Activated CD8-positive, alpha-beta memory T cell treated with anti-CD3 and anti-CD28 coated beads, Interleukin-2, amount 10 ng/mL, durations not matched to agents 7 days and 5 days (primary cell): Measurements from ENCODE around the gene SIVA1. TPM values are rescaled to one million over a fixed set of nuclear protein-coding genes. Genes with fewer than 3 reads are reported as not detected.

Experiments used
- ATAC-seq: fragments of 150-1000 bp; cut with Tn5 transposase; one replicate; pipeline ENCODE4 v1.10.0; 2021; ENCODE audit warnings: moderate library complexity
- CTCF ChIA-PET: fragments of 350-600 bp; sonication (Branson Sonifier 250); formaldehyde crosslinking; loops from one replicate; lab custom pipeline; 2021; ENCODE audit warnings: antibody characterized with exemption; lab: Charles Lee
- DNase-seq: peaks from one replicate; pipeline ENCODE4 v3.0.0-alpha.2; 2020
- H3K27ac Mint-ChIP-seq: one replicate; pipeline ENCODE4 v1.8.0; 2021; ENCODE audit warnings: mild to moderate bottlenecking, mixed read lengths
- H3K27me3 Mint-ChIP-seq: one replicate; pipeline ENCODE4 v1.8.0; 2021; ENCODE audit warnings: mixed read lengths
- H3K36me3 Mint-ChIP-seq: one replicate; pipeline ENCODE4 v1.8.0; 2021; ENCODE audit warnings: mild to moderate bottlenecking, mixed read lengths
- H3K4me1 Mint-ChIP-seq: one replicate; pipeline ENCODE4 v1.8.0; 2021; ENCODE audit warnings: mixed read lengths
- H3K4me3 Mint-ChIP-seq: one replicate; pipeline ENCODE4 v1.8.0; 2021; ENCODE audit warnings: mild to moderate bottlenecking, moderate library complexity, mixed read lengths
- H3K9me3 Mint-ChIP-seq: one replicate; pipeline ENCODE4 v1.8.0; 2022; ENCODE audit warnings: low read depth, mixed read lengths
- total RNA-seq, 2 experiments: library from RNA; stranded (reverse); gene quantifications; one replicate each; pipeline ENCODE4 v1.2.3, GENCODE V29; 2021

Gene SIVA1
- total RNA-seq, 2 experiments from 2014 or later = 127 to 140 TPM

GRCh38 chr14:104768437-104769323, 15.7 kb downstream of the SIVA1 start:
- H3K36me3 Mint-ChIP-seq = peaks cover 34% of the 10 kb centered on the region
- H3K27ac Mint-ChIP-seq = peak overlapping the region; percentile 46
- H3K4me3 Mint-ChIP-seq = no peak overlapping the region
- ATAC-seq = peak; percentile 95
- H3K4me1 Mint-ChIP-seq = peaks cover 5% of the 10 kb centered on the region
- peak; percentile 94 for DNase-seq
- CTCF ChIA-PET = interaction anchor here (0.5 to 6.3 kb wide), 31 partner anchors 8 to 665 kb away, joined by 3 to 124 read pairs (median 3); partner anchors contain the start of genes CEP170B, SIVA1 and ZBTB42
- H3K9me3 Mint-ChIP-seq = no peaks in the 10 kb centered on the region
- no peaks in the 10 kb centered on the region for H3K27me3 Mint-ChIP-seq

GRCh38 chr14:104769324-104770071, 16.6 kb downstream of the SIVA1 start:
- CTCF ChIA-PET = interaction anchor here (0.8 to 6.3 kb wide), 17 partner anchors 13 to 666 kb away, joined by 3 to 124 read pairs (median 5); partner anchors contain the start of genes CEP170B, SIVA1 and ZBTB42
- peaks cover 36% of the 10 kb centered on the region for H3K36me3 Mint-ChIP-seq
- peaks cover 5% of the 10 kb centered on the region for H3K4me1 Mint-ChIP-seq
- H3K4me3 Mint-ChIP-seq = no peak overlapping the region
- no peak overlapping the region for H3K27ac Mint-ChIP-seq
- ATAC-seq (no peak), DNase-seq (no peak)
- no peaks in the 10 kb centered on the region for H3K27me3 Mint-ChIP-seq
- no peaks in the 10 kb centered on the region for H3K9me3 Mint-ChIP-seq

- Mint-ChIP-seq H3K4me1 (peaks cover 5% of the 10 kb centered on the region), H3K27me3 (no peaks in the 10 kb centered on the region), H3K36me3 (peaks cover 36% of the 10 kb centered on the region), H3K27ac (no peak overlapping the region), H3K4me3 (no peak overlapping the region), H3K9me3 (no peaks in the 10 kb centered on the region)
- ATAC-seq = no peak
- DNase-seq = no peak
- CTCF ChIA-PET = interaction anchor here (0.9 to 6.3 kb wide), 6 partner anchors 15 to 57 kb away, joined by 3 to 124 read pairs (median 4); partner anchors contain the start of gene SIVA1
Measured at GRCh38 chr14:104770072-104770579, 17.2 kb downstream of the SIVA1 start.

GRCh38 chr14:104770851-104771272, 17.9 kb downstream of the SIVA1 start:
- Mint-ChIP-seq H3K4me3 (no peak overlapping the region), H3K27me3 (no peaks in the 10 kb centered on the region), H3K36me3 (peaks cover 36% of the 10 kb centered on the region), H3K27ac (no peak overlapping the region), H3K4me1 (peaks cover 5% of the 10 kb centered on the region), H3K9me3 (no peaks in the 10 kb centered on the region)
- ATAC-seq (no peak), DNase-seq (peak; percentile 52)
- CTCF ChIA-PET = interaction anchor here (0.8 to 6.3 kb wide), 6 partner anchors 8 to 56 kb away, joined by 3 to 124 read pairs (median 4); no protein-coding TSS in a partner anchor

DNA sequence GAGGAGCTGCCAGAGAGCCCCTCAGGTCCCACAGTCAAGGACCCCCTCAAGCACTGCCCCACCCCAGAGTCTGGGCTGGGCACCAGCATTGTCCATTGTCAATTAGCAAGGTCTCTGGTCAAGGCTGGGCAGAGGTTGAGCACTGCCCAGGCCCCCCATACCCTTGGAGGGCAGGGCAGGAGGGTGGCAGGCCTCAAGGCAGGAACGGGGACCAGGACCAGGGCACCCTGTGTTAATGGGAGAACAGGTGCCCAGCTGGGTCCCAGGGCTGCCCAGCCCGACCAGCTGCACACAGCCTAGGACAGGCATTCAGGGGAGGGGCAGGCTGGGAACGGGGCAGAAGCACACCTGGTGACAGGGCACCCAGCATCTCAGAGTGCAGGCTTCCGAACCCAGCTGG, 18.4 kb downstream of the SIVA1 start:
- CTCF ChIA-PET = interaction anchor here (0.8 to 6.3 kb wide), 6 partner anchors 9 to 56 kb away, joined by 3 to 124 read pairs (median 4); no protein-coding TSS in a partner anchor
- peaks cover 5% of the 10 kb centered on the region for H3K4me1 Mint-ChIP-seq
- no peaks in the 10 kb centered on the region for H3K27me3 Mint-ChIP-seq
- ATAC-seq (no peak), DNase-seq (no peak)
- no peaks in the 10 kb centered on the region for H3K9me3 Mint-ChIP-seq
- peaks cover 38% of the 10 kb centered on the region for H3K36me3 Mint-ChIP-seq
- no peak overlapping the region for H3K4me3 Mint-ChIP-seq
- H3K27ac Mint-ChIP-seq = no peak overlapping the region

- CTCF ChIA-PET = interaction anchor here (6.3 kb wide), 1 partner anchor 55 kb away, joined by 124 read pairs; no protein-coding TSS in a partner anchor
- DNase-seq = no peak
Measured at GRCh38 chr14:104771918-104772706, 19.2 kb downstream of the SIVA1 start.

GRCh38 chr14:104772707-104773504, 20.0 kb downstream of the SIVA1 start:
- ATAC-seq = no peak
- Mint-ChIP-seq H3K27me3 (no peaks in the 10 kb centered on the region), H3K4me1 (peaks cover 5% of the 10 kb centered on the region), H3K36me3 (peaks cover 49% of the 10 kb centered on the region), H3K4me3 (no peak overlapping the region), H3K9me3 (no peaks in the 10 kb centered on the region), H3K27ac (no peak overlapping the region)
- CTCF ChIA-PET = no interaction called here
- DNase-seq = no peak

More at GRCh38 chr14:104771918-104772706, 19.2 kb downstream of the SIVA1 start:
- peaks cover 46% of the 10 kb centered on the region for H3K36me3 Mint-ChIP-seq
- H3K27ac Mint-ChIP-seq = no peak overlapping the region
- H3K4me3 Mint-ChIP-seq = no peak overlapping the region
- no peaks in the 10 kb centered on the region for H3K27me3 Mint-ChIP-seq
- peaks cover 5% of the 10 kb centered on the region for H3K4me1 Mint-ChIP-seq
- no peaks in the 10 kb centered on the region for H3K9me3 Mint-ChIP-seq
- ATAC-seq = no peak

DNA sequence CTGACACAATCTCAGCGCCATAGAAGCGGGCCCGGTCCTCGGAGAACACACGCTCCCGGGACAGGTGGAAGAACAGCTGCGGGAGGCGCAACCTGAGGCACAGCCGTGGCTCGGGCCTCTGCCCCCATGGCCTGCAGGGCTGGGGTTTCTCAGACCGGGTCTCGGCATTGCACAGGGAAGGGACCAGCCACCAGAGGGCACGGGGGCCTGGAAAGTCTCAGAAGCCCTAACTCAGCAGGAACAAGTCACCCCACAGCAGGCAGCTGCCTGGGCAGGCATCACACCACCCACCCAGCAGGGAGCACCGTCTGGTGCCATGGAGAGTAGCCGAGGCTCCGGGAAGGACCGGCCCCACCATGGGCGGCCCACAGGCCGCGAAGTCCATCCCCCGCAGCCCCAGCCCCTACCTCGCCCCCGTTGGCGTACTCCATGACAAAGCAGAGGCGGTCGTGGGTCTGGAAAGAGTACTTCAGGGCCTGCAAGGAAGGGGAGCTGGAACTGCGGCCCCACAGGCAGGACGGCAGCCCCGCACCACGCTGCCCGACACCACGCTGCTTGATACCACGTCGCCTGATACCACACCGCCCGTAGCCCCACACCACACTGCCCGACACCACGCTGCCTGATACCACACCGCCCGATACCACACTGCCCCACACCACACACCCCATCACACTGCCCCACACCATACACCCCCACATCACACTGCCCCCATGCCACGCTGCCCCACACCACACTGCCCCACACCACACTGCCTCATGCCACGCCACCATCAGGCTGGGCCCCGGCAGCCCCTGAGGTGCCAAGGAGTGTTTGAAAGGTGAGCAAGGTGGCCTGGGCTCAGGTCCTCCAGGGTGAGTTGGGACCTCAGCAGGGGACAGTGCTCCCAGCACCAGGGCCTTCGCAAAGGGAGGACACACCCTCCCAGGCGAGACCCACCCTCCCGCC, 20.8 kb downstream of the SIVA1 start:
- Mint-ChIP-seq H3K9me3 (no peaks in the 10 kb centered on the region), H3K36me3 (peaks cover 49% of the 10 kb centered on the region), H3K27ac (no peak overlapping the region), H3K4me1 (peaks cover 1% of the 10 kb centered on the region), H3K4me3 (no peak overlapping the region), H3K27me3 (no peaks in the 10 kb centered on the region)
- CTCF ChIA-PET = no interaction called here
- DNase-seq (no peak), ATAC-seq (no peak)

DNA sequence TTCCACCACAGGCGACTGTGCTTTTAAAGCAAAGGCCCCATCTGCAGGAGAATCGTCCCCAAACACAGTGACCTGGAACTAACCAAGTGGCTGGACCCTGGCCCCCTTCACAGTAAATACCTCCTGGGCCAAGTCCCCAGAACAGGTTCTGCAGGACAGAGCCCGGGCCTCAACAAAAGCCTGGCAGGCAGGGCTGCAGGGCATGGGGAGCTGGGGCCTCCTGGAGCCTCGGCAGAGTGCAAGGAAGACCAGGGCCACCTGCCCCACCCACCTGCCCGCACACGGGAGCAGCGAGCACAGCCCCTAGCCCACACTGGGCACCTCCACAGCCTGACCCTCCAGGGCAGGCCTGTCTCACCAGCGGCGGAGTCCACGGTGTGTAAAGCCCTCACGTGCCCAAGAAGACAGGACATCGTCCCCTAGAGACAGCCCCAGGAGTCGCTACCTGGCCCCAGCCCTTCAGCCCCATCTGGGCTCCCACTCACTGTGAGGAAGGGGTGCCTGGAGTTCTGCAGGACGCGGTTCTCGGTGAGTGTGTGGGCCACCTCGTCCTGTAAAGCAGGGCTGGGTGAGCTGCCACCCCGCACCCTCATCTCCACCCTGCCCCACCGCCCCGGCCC, 21.6 kb downstream of the SIVA1 start:
- no peak for DNase-seq
- CTCF ChIA-PET = interaction anchor here (0.7 kb wide), 1 partner anchor 52 kb away, joined by 4 read pairs; no protein-coding TSS in a partner anchor
- Mint-ChIP-seq H3K4me1 (no peaks in the 10 kb centered on the region), H3K4me3 (no peak overlapping the region), H3K9me3 (no peaks in the 10 kb centered on the region), H3K36me3 (peaks cover 49% of the 10 kb centered on the region), H3K27me3 (no peaks in the 10 kb centered on the region), H3K27ac (no peak overlapping the region)
- no peak for ATAC-seq

DNA sequence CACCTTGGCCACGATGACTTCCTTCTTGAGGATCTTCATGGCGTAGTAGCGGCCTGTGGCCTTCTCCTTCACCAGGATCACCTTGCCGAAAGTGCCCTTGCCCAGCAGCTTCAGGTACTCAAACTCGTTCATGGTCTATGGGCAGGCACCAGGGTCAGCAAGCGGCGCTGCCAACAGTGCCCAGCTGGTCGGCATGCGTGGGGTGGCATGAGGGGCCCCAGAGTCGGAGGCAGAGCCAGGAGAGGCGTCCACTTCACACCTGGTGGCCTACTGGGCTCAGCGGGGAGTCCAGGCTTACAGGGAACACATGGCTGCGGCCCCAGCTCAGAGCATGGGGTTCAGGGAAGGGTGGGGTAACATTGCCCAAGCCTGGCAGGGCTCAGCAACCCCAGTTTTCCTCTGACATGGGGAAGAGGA, 22.1 kb downstream of the SIVA1 start:
- CTCF ChIA-PET = interaction anchor here (0.7 to 1.1 kb wide), 2 partner anchors 51 kb away, joined by 4 to 5 read pairs; no protein-coding TSS in a partner anchor
- DNase-seq (no peak), ATAC-seq (no peak)
- H3K27me3 Mint-ChIP-seq = no peaks in the 10 kb centered on the region
- no peak overlapping the region for H3K27ac Mint-ChIP-seq
- peaks cover 46% of the 10 kb centered on the region for H3K36me3 Mint-ChIP-seq
- no peaks in the 10 kb centered on the region for H3K4me1 Mint-ChIP-seq
- no peak overlapping the region for H3K4me3 Mint-ChIP-seq
- H3K9me3 Mint-ChIP-seq = no peaks in the 10 kb centered on the region
